HEK293 (cell line): Measurements from ENCODE around the gene CPNE4.

Experiments
- PRDM1 ChIP-seq: fragments of 450-650 bp; formaldehyde crosslinking; IDR thresholded peaks from 2 replicates; pipeline ENCODE4; 2016; ENCODE audit warnings: missing biosample characterization, missing genetic modification characterization
- TCF7L2 ChIP-seq: IDR thresholded peaks from 2 replicates; pipeline ENCODE4 v1.6.1; 2011; ENCODE audit warnings: low read depth, mild to moderate bottlenecking, inconsistent platforms, low read length, moderate library complexity, borderline replicate concordance
- TF ChIP-seq, protein P1 (sequence below): fragments of 450-650 bp; formaldehyde crosslinking; conservative IDR thresholded peaks from 2 replicates; pipeline ENCODE4 v1.5.1; 2016; ENCODE audit warnings: low read depth, missing biosample characterization, missing genetic modification characterization
- TF ChIP-seq, protein P2 (sequence below): IDR thresholded peaks from 2 replicates; pipeline ENCODE4 v1.6.1; 2011; ENCODE audit warnings: mild to moderate bottlenecking, low read depth, low read length, borderline replicate concordance
- TF ChIP-seq, protein P3 (sequence below): fragments of 450-650 bp; formaldehyde crosslinking; IDR thresholded peaks from 2 replicates; pipeline ENCODE4 v1.5.1; 2016; ENCODE audit warnings: missing biosample characterization, missing genetic modification characterization
- TF ChIP-seq, protein P4 (sequence below): fragments of 450-650 bp; formaldehyde crosslinking; IDR thresholded peaks from 2 replicates; pipeline ENCODE4 v1.5.1; 2016; ENCODE audit warnings: missing biosample characterization, missing genetic modification characterization
- TF ChIP-seq, protein P5 (sequence below): fragments of 450-650 bp; formaldehyde crosslinking; IDR thresholded peaks from 2 replicates; pipeline ENCODE4 v1.5.1; 2016; ENCODE audit warnings: missing biosample characterization, missing genetic modification characterization
- TF ChIP-seq, protein P6 (sequence below): fragments of 450-650 bp; formaldehyde crosslinking; IDR thresholded peaks from 2 replicates; pipeline ENCODE4 v1.5.1; 2016; ENCODE audit warnings: missing biosample characterization, missing genetic modification characterization

DNA sequence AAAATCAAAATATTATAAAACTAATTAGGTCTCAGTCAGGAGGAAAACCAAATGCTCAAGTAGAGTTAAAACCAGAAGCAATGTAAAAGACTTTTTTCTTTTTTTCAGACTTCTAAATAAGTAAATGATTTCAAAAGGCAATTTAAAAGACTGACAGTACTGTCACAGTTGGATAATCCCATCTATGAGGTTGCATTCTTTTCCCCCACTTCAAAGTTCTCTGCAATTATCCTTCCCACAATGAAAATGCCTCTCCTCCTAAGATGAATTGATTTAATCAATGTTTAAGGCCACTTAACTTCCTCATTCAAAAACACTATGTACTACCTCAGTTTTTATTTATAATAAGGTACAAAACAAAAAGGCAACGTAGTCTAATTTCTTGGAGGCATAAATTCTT, 540.1 kb downstream of the CPNE4 start:
- TF ChIP-seq, protein P1, sequence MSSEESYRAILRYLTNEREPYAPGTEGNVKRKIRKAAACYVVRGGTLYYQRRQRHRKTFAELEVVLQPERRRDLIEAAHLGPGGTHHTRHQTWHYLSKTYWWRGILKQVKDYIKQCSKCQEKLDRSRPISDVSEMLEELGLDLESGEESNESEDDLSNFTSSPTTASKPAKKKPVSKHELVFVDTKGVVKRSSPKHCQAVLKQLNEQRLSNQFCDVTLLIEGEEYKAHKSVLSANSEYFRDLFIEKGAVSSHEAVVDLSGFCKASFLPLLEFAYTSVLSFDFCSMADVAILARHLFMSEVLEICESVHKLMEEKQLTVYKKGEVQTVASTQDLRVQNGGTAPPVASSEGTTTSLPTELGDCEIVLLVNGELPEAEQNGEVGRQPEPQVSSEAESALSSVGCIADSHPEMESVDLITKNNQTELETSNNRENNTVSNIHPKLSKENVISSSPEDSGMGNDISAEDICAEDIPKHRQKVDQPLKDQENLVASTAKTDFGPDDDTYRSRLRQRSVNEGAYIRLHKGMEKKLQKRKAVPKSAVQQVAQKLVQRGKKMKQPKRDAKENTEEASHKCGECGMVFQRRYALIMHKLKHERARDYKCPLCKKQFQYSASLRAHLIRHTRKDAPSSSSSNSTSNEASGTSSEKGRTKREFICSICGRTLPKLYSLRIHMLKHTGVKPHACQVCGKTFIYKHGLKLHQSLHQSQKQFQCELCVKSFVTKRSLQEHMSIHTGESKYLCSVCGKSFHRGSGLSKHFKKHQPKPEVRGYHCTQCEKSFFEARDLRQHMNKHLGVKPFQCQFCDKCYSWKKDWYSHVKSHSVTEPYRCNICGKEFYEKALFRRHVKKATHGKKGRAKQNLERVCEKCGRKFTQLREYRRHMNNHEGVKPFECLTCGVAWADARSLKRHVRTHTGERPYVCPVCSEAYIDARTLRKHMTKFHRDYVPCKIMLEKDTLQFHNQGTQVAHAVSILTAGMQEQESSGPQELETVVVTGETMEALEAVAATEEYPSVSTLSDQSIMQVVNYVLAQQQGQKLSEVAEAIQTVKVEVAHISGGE, result no peak
- TF ChIP-seq, protein P2, sequence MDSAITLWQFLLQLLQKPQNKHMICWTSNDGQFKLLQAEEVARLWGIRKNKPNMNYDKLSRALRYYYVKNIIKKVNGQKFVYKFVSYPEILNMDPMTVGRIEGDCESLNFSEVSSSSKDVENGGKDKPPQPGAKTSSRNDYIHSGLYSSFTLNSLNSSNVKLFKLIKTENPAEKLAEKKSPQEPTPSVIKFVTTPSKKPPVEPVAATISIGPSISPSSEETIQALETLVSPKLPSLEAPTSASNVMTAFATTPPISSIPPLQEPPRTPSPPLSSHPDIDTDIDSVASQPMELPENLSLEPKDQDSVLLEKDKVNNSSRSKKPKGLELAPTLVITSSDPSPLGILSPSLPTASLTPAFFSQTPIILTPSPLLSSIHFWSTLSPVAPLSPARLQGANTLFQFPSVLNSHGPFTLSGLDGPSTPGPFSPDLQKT, result no peak
- TF ChIP-seq, protein P3, sequence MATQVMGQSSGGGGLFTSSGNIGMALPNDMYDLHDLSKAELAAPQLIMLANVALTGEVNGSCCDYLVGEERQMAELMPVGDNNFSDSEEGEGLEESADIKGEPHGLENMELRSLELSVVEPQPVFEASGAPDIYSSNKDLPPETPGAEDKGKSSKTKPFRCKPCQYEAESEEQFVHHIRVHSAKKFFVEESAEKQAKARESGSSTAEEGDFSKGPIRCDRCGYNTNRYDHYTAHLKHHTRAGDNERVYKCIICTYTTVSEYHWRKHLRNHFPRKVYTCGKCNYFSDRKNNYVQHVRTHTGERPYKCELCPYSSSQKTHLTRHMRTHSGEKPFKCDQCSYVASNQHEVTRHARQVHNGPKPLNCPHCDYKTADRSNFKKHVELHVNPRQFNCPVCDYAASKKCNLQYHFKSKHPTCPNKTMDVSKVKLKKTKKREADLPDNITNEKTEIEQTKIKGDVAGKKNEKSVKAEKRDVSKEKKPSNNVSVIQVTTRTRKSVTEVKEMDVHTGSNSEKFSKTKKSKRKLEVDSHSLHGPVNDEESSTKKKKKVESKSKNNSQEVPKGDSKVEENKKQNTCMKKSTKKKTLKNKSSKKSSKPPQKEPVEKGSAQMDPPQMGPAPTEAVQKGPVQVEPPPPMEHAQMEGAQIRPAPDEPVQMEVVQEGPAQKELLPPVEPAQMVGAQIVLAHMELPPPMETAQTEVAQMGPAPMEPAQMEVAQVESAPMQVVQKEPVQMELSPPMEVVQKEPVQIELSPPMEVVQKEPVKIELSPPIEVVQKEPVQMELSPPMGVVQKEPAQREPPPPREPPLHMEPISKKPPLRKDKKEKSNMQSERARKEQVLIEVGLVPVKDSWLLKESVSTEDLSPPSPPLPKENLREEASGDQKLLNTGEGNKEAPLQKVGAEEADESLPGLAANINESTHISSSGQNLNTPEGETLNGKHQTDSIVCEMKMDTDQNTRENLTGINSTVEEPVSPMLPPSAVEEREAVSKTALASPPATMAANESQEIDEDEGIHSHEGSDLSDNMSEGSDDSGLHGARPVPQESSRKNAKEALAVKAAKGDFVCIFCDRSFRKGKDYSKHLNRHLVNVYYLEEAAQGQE (tag by site-specific recombination), result no peak
- TF ChIP-seq, protein P4, sequence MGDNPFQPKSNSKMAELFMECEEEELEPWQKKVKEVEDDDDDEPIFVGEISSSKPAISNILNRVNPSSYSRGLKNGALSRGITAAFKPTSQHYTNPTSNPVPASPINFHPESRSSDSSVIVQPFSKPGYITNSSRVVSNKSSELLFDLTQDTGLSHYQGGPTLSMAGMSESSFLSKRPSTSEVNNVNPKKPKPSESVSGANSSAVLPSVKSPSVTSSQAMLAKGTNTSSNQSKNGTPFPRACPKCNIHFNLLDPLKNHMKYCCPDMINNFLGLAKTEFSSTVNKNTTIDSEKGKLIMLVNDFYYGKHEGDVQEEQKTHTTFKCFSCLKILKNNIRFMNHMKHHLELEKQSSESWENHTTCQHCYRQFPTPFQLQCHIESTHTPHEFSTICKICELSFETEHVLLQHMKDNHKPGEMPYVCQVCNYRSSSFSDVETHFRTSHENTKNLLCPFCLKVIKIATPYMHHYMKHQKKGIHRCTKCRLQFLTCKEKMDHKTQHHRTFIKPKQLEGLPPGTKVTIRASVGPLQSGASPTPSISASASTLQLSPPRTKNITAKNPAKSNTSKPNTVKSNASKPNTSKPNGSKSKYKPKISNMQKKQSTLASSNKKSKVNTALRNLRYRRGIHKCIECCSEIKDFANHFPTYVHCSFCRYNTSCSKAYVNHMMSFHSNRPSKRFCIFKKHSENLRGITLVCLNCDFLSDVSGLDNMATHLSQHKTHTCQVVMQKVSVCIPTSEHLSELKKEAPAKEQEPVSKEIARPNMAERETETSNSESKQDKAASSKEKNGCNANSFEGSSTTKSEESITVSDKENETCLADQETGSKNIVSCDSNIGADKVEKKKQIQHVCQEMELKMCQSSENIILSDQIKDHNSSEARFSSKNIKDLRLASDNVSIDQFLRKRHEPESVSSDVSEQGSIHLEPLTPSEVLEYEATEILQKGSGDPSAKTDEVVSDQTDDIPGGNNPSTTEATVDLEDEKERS, result no peak
- TF ChIP-seq, protein P5, sequence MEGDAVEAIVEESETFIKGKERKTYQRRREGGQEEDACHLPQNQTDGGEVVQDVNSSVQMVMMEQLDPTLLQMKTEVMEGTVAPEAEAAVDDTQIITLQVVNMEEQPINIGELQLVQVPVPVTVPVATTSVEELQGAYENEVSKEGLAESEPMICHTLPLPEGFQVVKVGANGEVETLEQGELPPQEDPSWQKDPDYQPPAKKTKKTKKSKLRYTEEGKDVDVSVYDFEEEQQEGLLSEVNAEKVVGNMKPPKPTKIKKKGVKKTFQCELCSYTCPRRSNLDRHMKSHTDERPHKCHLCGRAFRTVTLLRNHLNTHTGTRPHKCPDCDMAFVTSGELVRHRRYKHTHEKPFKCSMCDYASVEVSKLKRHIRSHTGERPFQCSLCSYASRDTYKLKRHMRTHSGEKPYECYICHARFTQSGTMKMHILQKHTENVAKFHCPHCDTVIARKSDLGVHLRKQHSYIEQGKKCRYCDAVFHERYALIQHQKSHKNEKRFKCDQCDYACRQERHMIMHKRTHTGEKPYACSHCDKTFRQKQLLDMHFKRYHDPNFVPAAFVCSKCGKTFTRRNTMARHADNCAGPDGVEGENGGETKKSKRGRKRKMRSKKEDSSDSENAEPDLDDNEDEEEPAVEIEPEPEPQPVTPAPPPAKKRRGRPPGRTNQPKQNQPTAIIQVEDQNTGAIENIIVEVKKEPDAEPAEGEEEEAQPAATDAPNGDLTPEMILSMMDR (tag by site-specific recombination), result no peak
- TF ChIP-seq PRDM1 (tag by site-specific recombination) (no peak), TCF7L2 (no peak)
- TF ChIP-seq, protein P6, sequence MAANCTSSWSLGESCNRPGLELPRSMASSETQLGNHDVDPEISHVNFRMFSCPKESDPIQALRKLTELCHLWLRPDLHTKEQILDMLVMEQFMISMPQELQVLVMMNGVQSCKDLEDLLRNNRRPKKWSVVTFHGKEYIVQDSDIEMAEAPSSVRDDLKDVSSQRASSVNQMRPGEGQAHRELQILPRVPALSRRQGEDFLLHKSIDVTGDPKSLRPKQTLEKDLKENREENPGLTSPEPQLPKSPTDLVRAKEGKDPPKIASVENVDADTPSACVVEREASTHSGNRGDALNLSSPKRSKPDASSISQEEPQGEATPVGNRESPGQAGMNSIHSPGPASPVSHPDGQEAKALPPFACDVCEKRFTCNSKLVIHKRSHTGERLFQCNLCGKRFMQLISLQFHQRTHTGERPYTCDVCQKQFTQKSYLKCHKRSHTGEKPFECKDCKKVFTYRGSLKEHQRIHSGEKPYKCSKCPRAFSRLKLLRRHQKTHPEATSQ (tag by site-specific recombination), result no peak
